Panc1 (cell line): ENCODE results near the gene PNPLA8.

Experiments used
- SIN3A ChIP-seq: IDR thresholded peaks from 2 replicates; pipeline ENCODE4 v1.6.1; 2012; ENCODE audit warnings: low read depth, mild to moderate bottlenecking, low read length, moderate library complexity, borderline replicate concordance; ENCODE audit not compliant: insufficient read depth
- TF ChIP-seq, protein P1 (sequence below): fragments of 450-650 bp; IDR thresholded peaks from 2 replicates; pipeline ENCODE4 v1.5.1; 2017; ENCODE audit warnings: mild to moderate bottlenecking

DNA sequence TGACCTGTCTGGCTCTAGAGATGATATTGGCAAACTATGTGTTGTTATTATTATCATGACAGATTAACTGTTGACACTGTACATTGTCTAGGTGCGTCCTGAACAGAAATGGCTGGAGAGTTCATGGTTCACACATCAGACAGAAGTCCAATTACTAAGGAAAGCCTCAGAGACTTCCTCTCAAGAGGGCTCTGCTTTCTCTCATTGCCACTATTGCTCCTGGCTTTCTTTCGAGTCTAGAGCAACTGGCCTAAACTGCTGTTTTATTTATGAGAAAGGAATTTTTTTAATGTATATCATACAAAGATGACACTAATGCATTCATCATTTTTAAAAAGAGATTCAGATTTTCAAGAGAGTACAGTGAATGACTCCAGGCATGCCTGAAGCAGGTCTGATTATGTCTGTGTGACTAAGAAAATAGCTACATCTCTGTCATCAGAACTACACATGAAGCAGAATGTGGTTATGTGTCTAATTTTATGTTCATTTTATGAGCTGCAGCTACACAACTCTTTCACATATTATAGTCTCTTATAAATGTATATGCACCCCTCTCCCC lies 100.1 kb downstream of the PNPLA8 start:
- TF ChIP-seq SIN3A = no peak
- TF ChIP-seq, protein P1, sequence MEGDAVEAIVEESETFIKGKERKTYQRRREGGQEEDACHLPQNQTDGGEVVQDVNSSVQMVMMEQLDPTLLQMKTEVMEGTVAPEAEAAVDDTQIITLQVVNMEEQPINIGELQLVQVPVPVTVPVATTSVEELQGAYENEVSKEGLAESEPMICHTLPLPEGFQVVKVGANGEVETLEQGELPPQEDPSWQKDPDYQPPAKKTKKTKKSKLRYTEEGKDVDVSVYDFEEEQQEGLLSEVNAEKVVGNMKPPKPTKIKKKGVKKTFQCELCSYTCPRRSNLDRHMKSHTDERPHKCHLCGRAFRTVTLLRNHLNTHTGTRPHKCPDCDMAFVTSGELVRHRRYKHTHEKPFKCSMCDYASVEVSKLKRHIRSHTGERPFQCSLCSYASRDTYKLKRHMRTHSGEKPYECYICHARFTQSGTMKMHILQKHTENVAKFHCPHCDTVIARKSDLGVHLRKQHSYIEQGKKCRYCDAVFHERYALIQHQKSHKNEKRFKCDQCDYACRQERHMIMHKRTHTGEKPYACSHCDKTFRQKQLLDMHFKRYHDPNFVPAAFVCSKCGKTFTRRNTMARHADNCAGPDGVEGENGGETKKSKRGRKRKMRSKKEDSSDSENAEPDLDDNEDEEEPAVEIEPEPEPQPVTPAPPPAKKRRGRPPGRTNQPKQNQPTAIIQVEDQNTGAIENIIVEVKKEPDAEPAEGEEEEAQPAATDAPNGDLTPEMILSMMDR = no peak
